Measurements from ENCODE around the gene MIER2. TPM values are rescaled to one million over a fixed set of nuclear protein-coding genes. Genes with fewer than 3 reads are reported as not detected.

The MIER2 gene
- total RNA-seq: 6.2 TPM

GRCh38 chr19:344625-345319 is at the start of gene MIER2:
Gene MIER2, minus strand, starts transcription at chr19:344796. Its CDS starts 14 bp downstream, at chr19:344782.

GRCh38 chr19:291006-291521 is 53.5 kb downstream of the MIER2 start, which contains the start of gene PLPP2:
Gene PLPP2, minus strand, starts transcription at chr19:291403. Its CDS starts 67 bp downstream, at chr19:291336.

Other genes with a start within 250 kb of the MIER2 start
- not detected for gene OR4F17, start 237.7 kb downstream of the MIER2 start, total RNA-seq
- 5.3 TPM for gene PLPP2, start 53.4 kb downstream of the MIER2 start, total RNA-seq
- 28.8 TPM for gene C2CD4C, start 64.4 kb upstream of the MIER2 start, total RNA-seq
- 21.0 TPM for gene SHC2, start 116.2 kb upstream of the MIER2 start, total RNA-seq
- gene MADCAM1, start 151.7 kb upstream of the MIER2 start, total RNA-seq: 2.8 TPM
- gene TPGS1, start 162.7 kb upstream of the MIER2 start, total RNA-seq: 24.7 TPM
- 56.1 TPM for gene CDC34, start 187.0 kb upstream of the MIER2 start, total RNA-seq
- gene GZMM, start 199.3 kb upstream of the MIER2 start, total RNA-seq: not detected
- gene BSG, start 227.8 kb upstream of the MIER2 start, total RNA-seq: 151 TPM
- gene HCN2, start 245.1 kb upstream of the MIER2 start, total RNA-seq: 27.9 TPM

All from diencephalon (tissue), 1 donor.